ENCODE measurements around the gene GRIN2A.

GRCh38 chr16:10138881-10139280, 43.3 kb downstream of the GRIN2A start:
- TF ChIP-seq CTCF (IDR thresholded peaks at IDR 0.05; ENCODE audit: poor library complexity, severe bottlenecking) (no peak), EP300 (conservative IDR thresholded peaks at IDR 0.05; ENCODE audit: poor library complexity, severe bottlenecking) (no peak), POLR2AphosphoS5 (IDR thresholded peaks at IDR 0.05) (no peak), MXI1 (conservative IDR thresholded peaks at IDR 0.05; ENCODE audit: poor library complexity, severe bottlenecking) (no peak), EZH2 (IDR thresholded peaks at IDR 0.05; ENCODE audit: borderline replicate concordance, insufficient read depth, low read length, poor library complexity, severe bottlenecking) (no peak), TAF1 (IDR thresholded peaks at IDR 0.05; ENCODE audit: low read depth) (no peak), REST (IDR thresholded peaks at IDR 0.05; ENCODE audit: borderline replicate concordance) (no peak), RAD21 (conservative IDR thresholded peaks at IDR 0.05) (no peak)
